Measurements from ENCODE around the gene KHDC4. TPM values are rescaled to one million over a fixed set of nuclear protein-coding genes. Genes with fewer than 3 reads are reported as not detected.

KHDC4 gene
- total RNA-seq, 2 experiments from 2014 or later, result 63.8 to 71.4 TPM

GRCh38 chr1:155892796-155893195, 41.4 kb downstream of the KHDC4 start:
- no peak for DNase-seq
- Mint-ChIP-seq H3K36me3 (ENCODE audit: low read depth) (peaks cover 17% of the 10 kb centered on the region), H3K27ac (peak overlapping the region; percentile 86), H3K4me1 (peaks cover 18% of the 10 kb centered on the region), H3K9me3 (no peaks in the 10 kb centered on the region), H3K4me3 (no peak overlapping the region), H3K27me3 (no peaks in the 10 kb centered on the region)
- ChIA-PET POLR2A (interaction anchor here (1.8 to 2.4 kb wide), 3 partner anchors 10 to 41 kb away, joined by 10 to 13 read pairs (median 11); partner anchors contain the start of gene KHDC4), CTCF (interaction anchor here (0.9 to 1.4 kb wide), 2 partner anchors 36 to 164 kb away, joined by 3 to 4 read pairs; partner anchors contain the start of gene GON4L)

GRCh38 chr1:155890251-155890650, 44.0 kb downstream of the KHDC4 start:
- Mint-ChIP-seq H3K9me3 (no peaks in the 10 kb centered on the region), H3K4me3 (no peak overlapping the region), H3K36me3 (ENCODE audit: low read depth) (peaks cover 6% of the 10 kb centered on the region), H3K27ac (no peak overlapping the region), H3K27me3 (no peaks in the 10 kb centered on the region), H3K4me1 (peaks cover 17% of the 10 kb centered on the region)
- ChIA-PET CTCF (no interaction called here), POLR2A (no interaction called here)
- DNase-seq, result no peak

GRCh38 chr1:155889566-155889965, 44.6 kb downstream of the KHDC4 start:
- H3K36me3 Mint-ChIP-seq (ENCODE audit: low read depth), result peaks cover 6% of the 10 kb centered on the region
- H3K27ac Mint-ChIP-seq, result no peak overlapping the region
- ChIA-PET CTCF (no interaction called here), POLR2A (no interaction called here)
- H3K4me3 Mint-ChIP-seq, result no peak overlapping the region
- DNase-seq, result no peak
- no peaks in the 10 kb centered on the region for H3K27me3 Mint-ChIP-seq
- no peaks in the 10 kb centered on the region for H3K9me3 Mint-ChIP-seq
- H3K4me1 Mint-ChIP-seq, result peaks cover 17% of the 10 kb centered on the region

- DNase-seq, result no peak
- ChIA-PET POLR2A (no interaction called here), CTCF (no interaction called here)
- no peak overlapping the region for H3K27ac Mint-ChIP-seq
- no peaks in the 10 kb centered on the region for H3K9me3 Mint-ChIP-seq
- H3K4me3 Mint-ChIP-seq, result no peak overlapping the region
- peaks cover 11% of the 10 kb centered on the region for H3K4me1 Mint-ChIP-seq
- peaks cover 9% of the 10 kb centered on the region for H3K36me3 Mint-ChIP-seq (ENCODE audit: low read depth)
- no peaks in the 10 kb centered on the region for H3K27me3 Mint-ChIP-seq
Observed at GRCh38 chr1:155888481-155888880, 45.7 kb downstream of the KHDC4 start.

- DNase-seq, result no peak
- Mint-ChIP-seq H3K27me3 (no peaks in the 10 kb centered on the region), H3K4me1 (no peaks in the 10 kb centered on the region), H3K4me3 (no peak overlapping the region), H3K27ac (no peak overlapping the region), H3K9me3 (no peaks in the 10 kb centered on the region), H3K36me3 (ENCODE audit: low read depth) (peaks cover 22% of the 10 kb centered on the region)
- ChIA-PET CTCF (no interaction called here), POLR2A (interaction anchor here (0.8 kb wide), 1 partner anchor 26 kb away, joined by 3 read pairs; the partner anchor contains the start of gene RIT1)
Observed at GRCh38 chr1:155884982-155885381, 49.2 kb downstream of the KHDC4 start.

GRCh38 chr1:155884031-155884960, 49.9 kb downstream of the KHDC4 start:
- Mint-ChIP-seq H3K27me3 (no peaks in the 10 kb centered on the region), H3K9me3 (no peaks in the 10 kb centered on the region), H3K4me3 (no peak overlapping the region), H3K4me1 (no peaks in the 10 kb centered on the region), H3K27ac (no peak overlapping the region), H3K36me3 (ENCODE audit: low read depth) (peaks cover 26% of the 10 kb centered on the region)
- no peak for DNase-seq
- ChIA-PET CTCF (no interaction called here), POLR2A (interaction anchor here (0.8 to 2.0 kb wide), 2 partner anchors 9 to 26 kb away, joined by 3 to 11 read pairs; partner anchors contain the start of gene RIT1)

GRCh38 chr1:155882766-155883165, 51.4 kb downstream of the KHDC4 start:
- ChIA-PET CTCF (interaction anchor here (0.7 to 1.1 kb wide), 3 partner anchors 9 to 219 kb away, joined by 3 to 4 read pairs (median 3); no protein-coding TSS in a partner anchor), POLR2A (interaction anchor here (1.0 to 2.0 kb wide), 4 partner anchors 10 to 48 kb away, joined by 3 to 11 read pairs (median 4); partner anchors contain the start of gene SYT11)
- H3K36me3 Mint-ChIP-seq (ENCODE audit: low read depth), result peaks cover 26% of the 10 kb centered on the region
- H3K27ac Mint-ChIP-seq, result no peak overlapping the region
- no peaks in the 10 kb centered on the region for H3K4me1 Mint-ChIP-seq
- no peaks in the 10 kb centered on the region for H3K9me3 Mint-ChIP-seq
- no peaks in the 10 kb centered on the region for H3K27me3 Mint-ChIP-seq
- DNase-seq, result no peak
- H3K4me3 Mint-ChIP-seq, result no peak overlapping the region

- ChIA-PET CTCF (interaction anchor here (0.7 to 1.1 kb wide), 3 partner anchors 9 to 220 kb away, joined by 3 to 4 read pairs (median 3); no protein-coding TSS in a partner anchor), POLR2A (interaction anchor here (1.5 to 2.0 kb wide), 3 partner anchors 11 to 22 kb away, joined by 3 to 11 read pairs (median 5); partner anchors contain the start of gene SYT11)
- Mint-ChIP-seq H3K27me3 (no peaks in the 10 kb centered on the region), H3K36me3 (ENCODE audit: low read depth) (peaks cover 26% of the 10 kb centered on the region), H3K27ac (no peak overlapping the region), H3K9me3 (no peaks in the 10 kb centered on the region), H3K4me3 (no peak overlapping the region), H3K4me1 (no peaks in the 10 kb centered on the region)
- DNase-seq, result no peak
Observed at GRCh38 chr1:155882235-155882634, 52.0 kb downstream of the KHDC4 start.

- ChIA-PET CTCF (no interaction called here), POLR2A (no interaction called here)
- H3K36me3 Mint-ChIP-seq (ENCODE audit: low read depth), result peaks cover 22% of the 10 kb centered on the region
Observed at GRCh38 chr1:155880950-155881349, 53.3 kb downstream of the KHDC4 start.

GRCh38 chr1:155880251-155880650, 54.0 kb downstream of the KHDC4 start:
- CTCF ChIA-PET, result no interaction called here

More at GRCh38 chr1:155880950-155881349, 53.3 kb downstream of the KHDC4 start:
- Mint-ChIP-seq H3K9me3 (no peaks in the 10 kb centered on the region), H3K4me1 (no peaks in the 10 kb centered on the region), H3K27ac (no peak overlapping the region), H3K4me3 (no peak overlapping the region), H3K27me3 (no peaks in the 10 kb centered on the region)
- DNase-seq, result no peak

GRCh38 chr1:155877945-155878344, 56.3 kb downstream of the KHDC4 start:
- no peak for DNase-seq
- H3K4me1 Mint-ChIP-seq, result no peaks in the 10 kb centered on the region
- ChIA-PET CTCF (no interaction called here), POLR2A (no interaction called here)
- no peak overlapping the region for H3K27ac Mint-ChIP-seq
- H3K4me3 Mint-ChIP-seq, result no peak overlapping the region
- H3K9me3 Mint-ChIP-seq, result no peaks in the 10 kb centered on the region
- no peaks in the 10 kb centered on the region for H3K27me3 Mint-ChIP-seq
- H3K36me3 Mint-ChIP-seq (ENCODE audit: low read depth), result peaks cover 21% of the 10 kb centered on the region

More at GRCh38 chr1:155880251-155880650, 54.0 kb downstream of the KHDC4 start:
- Mint-ChIP-seq H3K27ac (no peak overlapping the region), H3K4me3 (no peak overlapping the region), H3K27me3 (no peaks in the 10 kb centered on the region), H3K36me3 (ENCODE audit: low read depth) (peaks cover 25% of the 10 kb centered on the region), H3K4me1 (no peaks in the 10 kb centered on the region), H3K9me3 (no peaks in the 10 kb centered on the region)
- no peak for DNase-seq
- POLR2A ChIA-PET, result no interaction called here

- H3K4me3 Mint-ChIP-seq, result no peak overlapping the region
- no peaks in the 10 kb centered on the region for H3K27me3 Mint-ChIP-seq
- DNase-seq, result no peak
- H3K4me1 Mint-ChIP-seq, result no peaks in the 10 kb centered on the region
- H3K36me3 Mint-ChIP-seq (ENCODE audit: low read depth), result peaks cover 20% of the 10 kb centered on the region
- ChIA-PET CTCF (interaction anchor here (0.9 kb wide), 1 partner anchor 9 kb away, joined by 4 read pairs; no protein-coding TSS in a partner anchor), POLR2A (interaction anchor here (1.1 kb wide), 1 partner anchor 15 kb away, joined by 4 read pairs; the partner anchor contains the start of gene SYT11)
- no peaks in the 10 kb centered on the region for H3K9me3 Mint-ChIP-seq
- no peak overlapping the region for H3K27ac Mint-ChIP-seq
Observed at GRCh38 chr1:155873860-155874259, 60.4 kb downstream of the KHDC4 start.

- H3K27ac Mint-ChIP-seq, result no peak overlapping the region
- H3K36me3 Mint-ChIP-seq (ENCODE audit: low read depth), result peaks cover 26% of the 10 kb centered on the region
- POLR2A ChIA-PET, result interaction anchor here (1.7 kb wide), 1 partner anchor 12 kb away, joined by 5 read pairs; the partner anchor contains the start of gene SYT11
- no peaks in the 10 kb centered on the region for H3K27me3 Mint-ChIP-seq
- H3K4me3 Mint-ChIP-seq, result no peak overlapping the region
- DNase-seq, result no peak
- H3K4me1 Mint-ChIP-seq, result peaks cover 3% of the 10 kb centered on the region
- no peaks in the 10 kb centered on the region for H3K9me3 Mint-ChIP-seq
- CTCF ChIA-PET, result interaction anchor here (1.1 kb wide), 1 partner anchor 143 kb away, joined by 3 read pairs; no protein-coding TSS in a partner anchor
Observed at GRCh38 chr1:155872527-155872926, 61.7 kb downstream of the KHDC4 start.
